ENCODE measurements around the gene HOXB2.

The HOXB2 gene

GRCh38 chr17:48494335-48494734 lies 50.6 kb downstream of the HOXB2 start:
- TF ChIP-seq CTCF (IDR thresholded peaks at IDR 0.05): no peak
- peaks cover 16% of the 10 kb centered on the region for H3K27me3 Mint-ChIP-seq (ENCODE audit: low read depth, poor library complexity)
- no peak for DNase-seq
- peak overlapping the region; percentile 1 for H3K27ac Mint-ChIP-seq
- H3K4me3 Mint-ChIP-seq: no peak overlapping the region
- peaks cover 91% of the 10 kb centered on the region for H3K4me1 Mint-ChIP-seq
- H3K9me3 Mint-ChIP-seq: no peaks in the 10 kb centered on the region
- H3K36me3 Mint-ChIP-seq (ENCODE audit: low read depth): no peaks in the 10 kb centered on the region
